Activated B cell treated with CpG ODN at 0.5 μM for 24 hours (primary cell): Measurements from ENCODE around the gene AFF4. TPM values are rescaled to one million over a fixed set of nuclear protein-coding genes. Genes with fewer than 3 reads are reported as not detected.

Source experiments
- ATAC-seq: fragments of 200-7000 bp; cut with Tn5 transposase; one replicate; pipeline ENCODE4 v1.10.0; 2021; ENCODE audit warnings: low read depth, mild to moderate bottlenecking, moderate library complexity
- CTCF ChIA-PET: fragments of 350-600 bp; sonication (Branson Sonifier 250); formaldehyde crosslinking; loops from one replicate; lab custom pipeline; 2021; ENCODE audit warnings: antibody characterized with exemption; lab: Charles Lee
- POLR2A ChIA-PET: fragments of 350-600 bp; sonication (Branson Sonifier 250); formaldehyde crosslinking; loops from one replicate; lab custom pipeline; 2021; ENCODE audit warnings: antibody characterized with exemption; lab: Charles Lee
- DNase-seq: peaks from one replicate; pipeline ENCODE4 v3.0.0; 2022
- H3K27ac Mint-ChIP-seq: one replicate; pipeline ENCODE4 v1.8.0; 2020; ENCODE audit warnings: mixed read lengths
- H3K27me3 Mint-ChIP-seq: one replicate; pipeline ENCODE4 v1.8.0; 2021; ENCODE audit warnings: mixed read lengths
- H3K36me3 Mint-ChIP-seq: one replicate; pipeline ENCODE4 v1.8.0; 2021; ENCODE audit warnings: low read depth, mixed read lengths
- H3K4me1 Mint-ChIP-seq: one replicate; pipeline ENCODE4 v1.8.0; 2021; ENCODE audit warnings: mixed read lengths
- H3K4me3 Mint-ChIP-seq: one replicate; pipeline ENCODE4 v1.8.0; 2020; ENCODE audit warnings: mild to moderate bottlenecking, mixed read lengths
- H3K9me3 Mint-ChIP-seq: one replicate; pipeline ENCODE4 v1.8.0; 2020; ENCODE audit warnings: mixed read lengths
- intact Hi-C: fragments of 100-400 bp; cut with micrococcal nuclease; formaldehyde crosslinking; loops from one replicate; pipeline ENCODE4 v1.15.1; 2024
- total RNA-seq: library from RNA; stranded (reverse); gene quantifications from 2 replicates; pipeline ENCODE4 v1.2.3, GENCODE V29; 2022
- TF ChIP-seq, protein P1 (sequence below): fragments of 200-600 bp; IDR thresholded peaks from one replicate; pipeline ENCODE4 v1.8.0; 2022; ENCODE audit warnings: antibody characterized with exemption, mild to moderate bottlenecking

Gene AFF4
- total RNA-seq, 1 donor from 2014 or later, result 51.8 TPM

DNA sequence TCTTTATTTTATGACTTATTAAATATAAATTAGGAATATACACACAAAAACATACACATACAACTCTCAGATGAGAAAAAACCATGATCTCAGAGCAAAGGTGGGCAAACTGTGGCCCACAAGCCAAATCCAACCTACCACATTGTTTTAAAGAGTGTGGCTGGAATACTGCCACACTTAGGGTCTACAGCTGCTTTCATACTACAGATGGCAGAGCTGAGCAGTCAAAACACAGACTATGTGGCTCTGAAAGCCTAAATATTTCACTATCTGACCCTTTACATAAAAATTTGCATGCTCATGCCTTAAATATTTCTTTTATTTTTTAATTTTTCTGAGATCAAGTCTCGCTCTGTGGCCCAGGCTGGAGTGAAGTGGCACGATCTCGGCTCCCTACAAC lies 61.7 kb downstream of the AFF4 start:
- Mint-ChIP-seq H3K4me3 (no peak overlapping the region), H3K27ac (no peak overlapping the region), H3K36me3 (peaks cover 68% of the 10 kb centered on the region), H3K27me3 (no peaks in the 10 kb centered on the region), H3K9me3 (no peaks in the 10 kb centered on the region), H3K4me1 (peaks cover 7% of the 10 kb centered on the region)
- intact Hi-C loops, result no loop called here
- POLR2A ChIA-PET, result no interaction called here
- CTCF ChIA-PET, result no interaction called here
- TF ChIP-seq, protein P1, sequence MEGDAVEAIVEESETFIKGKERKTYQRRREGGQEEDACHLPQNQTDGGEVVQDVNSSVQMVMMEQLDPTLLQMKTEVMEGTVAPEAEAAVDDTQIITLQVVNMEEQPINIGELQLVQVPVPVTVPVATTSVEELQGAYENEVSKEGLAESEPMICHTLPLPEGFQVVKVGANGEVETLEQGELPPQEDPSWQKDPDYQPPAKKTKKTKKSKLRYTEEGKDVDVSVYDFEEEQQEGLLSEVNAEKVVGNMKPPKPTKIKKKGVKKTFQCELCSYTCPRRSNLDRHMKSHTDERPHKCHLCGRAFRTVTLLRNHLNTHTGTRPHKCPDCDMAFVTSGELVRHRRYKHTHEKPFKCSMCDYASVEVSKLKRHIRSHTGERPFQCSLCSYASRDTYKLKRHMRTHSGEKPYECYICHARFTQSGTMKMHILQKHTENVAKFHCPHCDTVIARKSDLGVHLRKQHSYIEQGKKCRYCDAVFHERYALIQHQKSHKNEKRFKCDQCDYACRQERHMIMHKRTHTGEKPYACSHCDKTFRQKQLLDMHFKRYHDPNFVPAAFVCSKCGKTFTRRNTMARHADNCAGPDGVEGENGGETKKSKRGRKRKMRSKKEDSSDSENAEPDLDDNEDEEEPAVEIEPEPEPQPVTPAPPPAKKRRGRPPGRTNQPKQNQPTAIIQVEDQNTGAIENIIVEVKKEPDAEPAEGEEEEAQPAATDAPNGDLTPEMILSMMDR, result no peak
- DNase-seq, result no peak
- ATAC-seq, result no peak

DNA sequence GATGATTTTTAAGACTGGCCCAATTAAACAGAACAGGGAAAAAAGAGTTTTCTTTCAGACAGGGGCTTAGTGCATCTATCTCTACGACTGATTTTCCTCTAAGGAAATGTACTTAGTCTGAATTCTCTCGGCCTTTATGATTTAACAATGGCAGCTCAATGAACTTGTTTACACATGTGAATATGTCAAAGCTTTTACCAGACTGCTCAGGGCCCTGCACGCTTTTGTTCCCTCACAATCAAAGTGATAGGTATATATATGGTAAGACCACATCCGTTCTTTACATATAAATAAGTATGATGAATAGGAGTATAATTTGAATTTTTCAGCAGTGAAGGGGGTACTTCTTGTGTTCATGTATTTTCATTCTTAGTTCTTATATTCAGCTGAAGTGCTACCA lies 62.4 kb downstream of the AFF4 start:
- ChIA-PET CTCF (no interaction called here), POLR2A (interaction anchor here (0.6 kb wide), 1 partner anchor 25 kb away, joined by 4 read pairs; no protein-coding TSS in a partner anchor)
- TF ChIP-seq, protein P1, result no peak
- Mint-ChIP-seq H3K36me3 (peaks cover 75% of the 10 kb centered on the region), H3K27me3 (no peaks in the 10 kb centered on the region), H3K4me1 (peaks cover 7% of the 10 kb centered on the region), H3K4me3 (no peak overlapping the region), H3K27ac (no peak overlapping the region), H3K9me3 (no peaks in the 10 kb centered on the region)
- DNase-seq, result no peak
- intact Hi-C loops, result no loop called here
- no peak for ATAC-seq

DNA sequence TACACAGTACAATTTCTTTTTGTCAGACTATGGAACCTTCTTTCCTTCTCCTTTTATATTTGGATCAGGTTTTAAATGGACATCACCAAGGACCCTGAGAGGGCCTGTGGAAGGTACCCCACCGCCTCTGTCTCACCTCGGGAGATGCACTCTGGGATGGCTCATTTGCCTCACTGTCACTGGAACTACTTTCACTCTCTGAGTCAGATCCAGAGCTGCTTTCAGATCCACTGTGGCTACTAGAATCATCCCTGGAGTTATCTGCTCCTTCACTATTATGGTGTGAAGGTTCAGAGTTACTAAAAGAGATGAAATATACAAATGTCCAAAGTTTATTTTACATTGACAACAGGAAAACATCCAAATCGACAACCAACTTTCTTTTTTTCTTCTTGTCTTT lies 65.3 kb downstream of the AFF4 start:
- ATAC-seq (no peak), DNase-seq (no peak)
- ChIA-PET CTCF (no interaction called here), POLR2A (no interaction called here)
- intact Hi-C loops, result no loop called here
- Mint-ChIP-seq H3K9me3 (no peaks in the 10 kb centered on the region), H3K4me1 (no peaks in the 10 kb centered on the region), H3K36me3 (peaks cover 74% of the 10 kb centered on the region), H3K4me3 (no peak overlapping the region), H3K27ac (no peak overlapping the region), H3K27me3 (no peaks in the 10 kb centered on the region)
- TF ChIP-seq, protein P1, result no peak

DNA sequence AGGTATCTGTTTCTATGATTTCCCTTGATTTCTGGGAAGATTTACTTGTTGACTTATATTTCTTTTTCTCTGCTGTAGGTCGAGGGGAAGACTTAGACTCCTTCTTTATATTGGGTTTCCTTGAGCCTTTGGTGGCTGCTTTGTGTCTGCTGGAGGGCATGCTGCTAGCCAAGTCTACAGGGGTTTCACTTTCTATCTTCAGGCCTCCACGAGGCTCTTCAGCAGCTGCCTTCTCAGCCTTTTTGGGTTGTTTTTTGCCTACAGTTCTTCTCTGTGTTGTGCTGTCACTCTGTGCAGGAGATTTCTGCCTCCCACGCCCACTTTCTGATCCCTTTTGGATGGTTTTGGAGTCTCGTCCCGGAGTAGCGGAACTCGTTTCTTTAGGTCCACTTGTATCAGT lies 66.7 kb downstream of the AFF4 start:
- DNase-seq, result no peak

DNA sequence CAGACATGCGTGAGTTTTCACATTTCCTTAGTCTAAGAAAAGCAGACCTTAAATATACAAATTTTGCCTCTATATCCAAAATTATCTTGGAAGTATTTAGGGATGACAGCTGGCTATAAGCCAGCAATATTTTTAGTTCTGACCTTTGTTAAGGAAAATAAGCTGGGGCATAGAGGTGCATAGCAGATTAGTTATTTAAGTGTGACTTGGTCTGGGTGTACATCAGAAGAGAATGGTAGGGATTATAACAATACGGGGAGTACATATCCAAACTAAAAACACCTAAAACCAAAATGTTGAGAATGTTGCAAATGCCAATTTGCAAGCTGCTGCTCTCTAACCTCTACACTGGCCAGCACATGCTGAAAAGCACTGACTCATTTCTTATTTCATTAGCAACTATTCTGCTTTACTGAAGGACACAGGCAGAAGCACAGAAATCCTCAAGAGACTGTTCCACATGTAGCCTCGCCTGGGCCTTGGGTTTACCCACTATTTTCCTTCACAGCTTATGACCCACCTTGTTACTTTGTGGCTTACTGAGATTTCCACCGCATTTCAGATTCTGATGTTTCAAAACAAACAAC lies 67.6 kb downstream of the AFF4 start:
- CTCF ChIA-PET, result interaction anchor here (1.2 kb wide), 1 partner anchor 12 kb away, joined by 3 read pairs; no protein-coding TSS in a partner anchor
- POLR2A ChIA-PET, result no interaction called here
- Mint-ChIP-seq H3K4me1 (no peaks in the 10 kb centered on the region), H3K27ac (no peak overlapping the region), H3K27me3 (no peaks in the 10 kb centered on the region), H3K9me3 (no peaks in the 10 kb centered on the region), H3K36me3 (peaks cover 74% of the 10 kb centered on the region), H3K4me3 (no peak overlapping the region)
- TF ChIP-seq, protein P1, result no peak
- DNase-seq (no peak), ATAC-seq (no peak)
- intact Hi-C loops, result no loop called here

More for the DNA sequence above, 66.7 kb downstream of the AFF4 start:
- H3K36me3 Mint-ChIP-seq, result peaks cover 78% of the 10 kb centered on the region
- no peaks in the 10 kb centered on the region for H3K27me3 Mint-ChIP-seq
- H3K27ac Mint-ChIP-seq, result peak overlapping the region; percentile 31
- intact Hi-C loops, result no loop called here
- ChIA-PET POLR2A (no interaction called here), CTCF (no interaction called here)
- no peaks in the 10 kb centered on the region for H3K9me3 Mint-ChIP-seq
- TF ChIP-seq, protein P1, result no peak
- ATAC-seq, result no peak
- H3K4me1 Mint-ChIP-seq, result no peaks in the 10 kb centered on the region
- no peak overlapping the region for H3K4me3 Mint-ChIP-seq
